GM12878 (cell line): ENCODE results near the gene ACTR1A.

ENCODE experiments used
- EGR1 ChIP-seq, 2 experiments: IDR thresholded peaks; 1 replicate in 1 of 2; 2 replicates in 1 of 2; pipeline ENCODE4 v1.6.1; 2011 to 2012; ENCODE audit warnings: low read depth in 2 of 2, low read length in 2 of 2, borderline replicate concordance in 1 of 2, mild to moderate bottlenecking in 1 of 2, moderate library complexity in 1 of 2
- EP300 ChIP-seq, 2 experiments: fragments of 150-350 bp in 1 of 2; IDR thresholded peaks; 2 replicates each; pipeline ENCODE4 v1.6.1; 2011 to 2012; ENCODE audit warnings: low read depth in 2 of 2, low read length in 2 of 2, borderline replicate concordance in 1 of 2, improper control_type of control experiment in 1 of 2, inconsistent platforms in 1 of 2; ENCODE audit not compliant: control insufficient read depth in 1 of 2
- SIN3A ChIP-seq: IDR thresholded peaks from 2 replicates; pipeline ENCODE4 v1.6.1; 2012; ENCODE audit warnings: low read depth, low read length, improper control_type of control experiment
- TF ChIP-seq, protein P1 (sequence below), 3 experiments: IDR thresholded peaks in 2 of 3; conservative IDR thresholded peaks in 1 of 3; 2 replicates each; pipeline ENCODE4 v1.5.1; 2011; ENCODE audit warnings: low read depth in 3 of 3, low read length in 3 of 3, mild to moderate bottlenecking in 3 of 3, control low read depth in 2 of 3, moderate library complexity in 2 of 3, inconsistent platforms in 1 of 3, mixed read lengths in 1 of 3; ENCODE audit not compliant: control insufficient read depth in 2 of 3, insufficient read depth in 1 of 3; ENCODE audit errors: extremely low read depth in 1 of 3

DNA sequence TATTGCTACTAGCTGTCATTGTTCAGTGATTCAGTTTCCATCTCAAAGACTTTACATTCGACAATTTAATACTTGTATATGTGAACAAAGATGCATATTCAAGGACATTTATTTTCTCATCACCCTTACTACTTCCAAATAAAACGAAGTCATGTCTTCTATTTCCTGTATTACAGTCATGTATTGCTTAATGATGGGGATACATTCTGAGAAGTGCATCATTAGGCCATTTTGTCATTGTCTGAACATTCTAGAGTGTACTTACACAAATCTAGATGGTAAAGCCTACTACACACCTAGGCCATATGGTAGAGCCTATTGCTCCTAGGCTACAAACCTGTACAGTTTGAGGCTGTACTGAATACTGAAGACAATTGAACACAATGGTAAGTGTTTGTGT is 57.7 kb downstream of the ACTR1A start:
- TF ChIP-seq EGR1 (IDR thresholded peaks at IDR 0.05; ENCODE audit: borderline replicate concordance in 1 of 2, low read depth in 2 of 2, low read length in 2 of 2) = no peak
- TF ChIP-seq, protein P1, sequence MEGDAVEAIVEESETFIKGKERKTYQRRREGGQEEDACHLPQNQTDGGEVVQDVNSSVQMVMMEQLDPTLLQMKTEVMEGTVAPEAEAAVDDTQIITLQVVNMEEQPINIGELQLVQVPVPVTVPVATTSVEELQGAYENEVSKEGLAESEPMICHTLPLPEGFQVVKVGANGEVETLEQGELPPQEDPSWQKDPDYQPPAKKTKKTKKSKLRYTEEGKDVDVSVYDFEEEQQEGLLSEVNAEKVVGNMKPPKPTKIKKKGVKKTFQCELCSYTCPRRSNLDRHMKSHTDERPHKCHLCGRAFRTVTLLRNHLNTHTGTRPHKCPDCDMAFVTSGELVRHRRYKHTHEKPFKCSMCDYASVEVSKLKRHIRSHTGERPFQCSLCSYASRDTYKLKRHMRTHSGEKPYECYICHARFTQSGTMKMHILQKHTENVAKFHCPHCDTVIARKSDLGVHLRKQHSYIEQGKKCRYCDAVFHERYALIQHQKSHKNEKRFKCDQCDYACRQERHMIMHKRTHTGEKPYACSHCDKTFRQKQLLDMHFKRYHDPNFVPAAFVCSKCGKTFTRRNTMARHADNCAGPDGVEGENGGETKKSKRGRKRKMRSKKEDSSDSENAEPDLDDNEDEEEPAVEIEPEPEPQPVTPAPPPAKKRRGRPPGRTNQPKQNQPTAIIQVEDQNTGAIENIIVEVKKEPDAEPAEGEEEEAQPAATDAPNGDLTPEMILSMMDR (IDR thresholded peaks at IDR 0.05 in 2 of 3, conservative IDR thresholded peaks at IDR 0.05 in 1 of 3; ENCODE audit: control insufficient read depth in 2 of 3, extremely low read depth in 1 of 3, insufficient read depth in 1 of 3, low read depth in 3 of 3, low read length in 3 of 3) = no peak
- no peak for TF ChIP-seq SIN3A
- no peak for TF ChIP-seq EP300 (IDR thresholded peaks at IDR 0.05; ENCODE audit: borderline replicate concordance in 1 of 2, control insufficient read depth in 1 of 2, low read depth in 2 of 2, low read length in 2 of 2)
